K562 (cell line): ENCODE measurements around the gene ARHGEF6. TPM values are rescaled to one million over a fixed set of nuclear protein-coding genes. Genes with fewer than 3 reads are reported as not detected.

ENCODE experiments used
- ATAC-seq: fragments of 200-7000 bp; cut with Tn5 transposase; 3 replicates; pipeline ENCODE4 v1.9.1; 2020; ENCODE audit warnings: moderate library complexity
- BruUV-seq: library from RNA; stranded (reverse); fragments of 400-500 nt; replicated peaks from 2 replicates; lab custom pipeline; 2021; lab: Mats Ljungman, UMichigan
- CTCF ChIA-PET: fragments of 300-600 bp; formaldehyde crosslinking; extraction: SDS; loops from one replicate; lab custom pipeline; 2021; ENCODE audit warnings: low intra/inter-chr PET ratio; lab: Yijun Ruan, JAX
- POLR2A ChIA-PET: fragments of 300-600, 350-650 bp; sonication (Branson Sonifier 250); formaldehyde crosslinking; extraction: SDS; loops from one replicate; lab custom pipeline; 2021; ENCODE audit warnings: antibody characterized with exemption, inconsistent platforms; lab: Yijun Ruan, JAX
- DNase-seq, 4 experiments: peaks; one replicate each; pipeline versions ENCODE4 v3.0.0 to v3.0.0-alpha.2; 2011 to 2018; ENCODE audit warnings: low spot score in 3 of 4, mixed read lengths in 3 of 4; ENCODE audit errors: extremely low read depth in 1 of 4
- FAIRE-seq: peaks from 2 replicates; lab custom pipeline; 2011; peaks lifted over from hg19 to GRCh38; lab: Jason Lieb, UNC
- H2AFZ ChIP-seq: 2 replicates; pipeline ENCODE4 v1.6.0; 2011; ENCODE audit warnings: low read depth, low read length, control low read depth, inconsistent platforms
- H3K27ac ChIP-seq: fragments of 200-600 bp; 3 replicates; pipeline ENCODE4 v1.8.0; 2011; ENCODE audit warnings: low read depth, mild to moderate bottlenecking, control low read depth, inconsistent platforms, low read length, moderate library complexity, mixed read lengths; ENCODE audit errors: extremely low read depth
- H3K27me3 ChIP-seq, 2 experiments: fragments of 300-600 bp in 1 of 2; 2 replicates in 1 of 2; 3 replicates in 1 of 2; pipeline versions ENCODE4 v1.6.0 to v1.8.0; 2011; ENCODE audit warnings: inconsistent platforms in 2 of 2, low read length in 2 of 2, mild to moderate bottlenecking in 1 of 2, mixed read lengths in 1 of 2, moderate library complexity in 1 of 2; ENCODE audit not compliant: control insufficient read depth in 2 of 2, insufficient read depth in 2 of 2
- H3K36me3 ChIP-seq: fragments of 300-600 bp; 3 replicates; pipeline ENCODE4 v1.8.0; 2011; ENCODE audit warnings: mild to moderate bottlenecking, low read length, inconsistent platforms; ENCODE audit not compliant: control insufficient read depth, insufficient read depth
- H3K4me1 ChIP-seq, 2 experiments: fragments of 200-600 bp in 1 of 2; replicated peaks in 1 of 2; 2 replicates in 1 of 2; 3 replicates in 1 of 2; pipeline versions ENCODE4 v1.5.1 to v1.8.0; 2011; ENCODE audit warnings: inconsistent platforms in 2 of 2, low read length in 2 of 2, mild to moderate bottlenecking in 1 of 2, mixed read lengths in 1 of 2, moderate library complexity in 1 of 2; ENCODE audit not compliant: control insufficient read depth in 2 of 2, insufficient read depth in 2 of 2
- H3K4me2 ChIP-seq: 2 replicates; pipeline ENCODE4 v1.6.1; 2011; ENCODE audit warnings: low read length, control low read depth, inconsistent platforms, mixed read lengths; ENCODE audit not compliant: insufficient read depth
- H3K4me3 ChIP-seq: fragments of 200-600 bp; sonication (generic), shearing (Covaris generic); 2 replicates; pipeline ENCODE4 v1.5.1; 2016; ENCODE audit warnings: control low read depth, inconsistent platforms
- H3K79me2 ChIP-seq: fragments of 200-600 bp; 3 replicates; pipeline ENCODE4 v1.8.0; 2011; ENCODE audit warnings: low read length, inconsistent platforms; ENCODE audit not compliant: control insufficient read depth, insufficient read depth
- H3K9ac ChIP-seq, 2 experiments: 2 replicates each; pipeline versions ENCODE4 v1.6.0 to v1.6.1; 2011; ENCODE audit warnings: low read depth in 2 of 2, low read length in 2 of 2, control low read depth in 1 of 2, inconsistent platforms in 1 of 2, mild to moderate bottlenecking in 1 of 2, mixed read lengths in 1 of 2; ENCODE audit not compliant: insufficient read depth in 1 of 2
- H3K9me1 ChIP-seq: one replicate; pipeline ENCODE4 v1.6.0; 2011; ENCODE audit warnings: inconsistent platforms, mild to moderate bottlenecking, low read length, moderate library complexity; ENCODE audit not compliant: control insufficient read depth, insufficient read depth
- H3K9me3 ChIP-seq: replicated peaks from 2 replicates; pipeline ENCODE4 v1.5.1; 2011; ENCODE audit warnings: low read depth, low read length, inconsistent platforms; ENCODE audit not compliant: control insufficient read depth, insufficient read depth
- H4K20me1 ChIP-seq: replicated peaks from 2 replicates; pipeline ENCODE4 v1.6.1; 2011; ENCODE audit warnings: low read length, inconsistent platforms, mixed read lengths; ENCODE audit not compliant: control insufficient read depth, insufficient read depth
- BRD9 ChIP-seq: fragments of 450-650 bp; IDR thresholded peaks from 2 replicates; pipeline ENCODE4 v1.6.1; 2018; ENCODE audit warnings: low read depth; ENCODE audit not compliant: partially characterized antibody
- E2F5 ChIP-seq: sonication (generic); formaldehyde crosslinking; IDR thresholded peaks from 2 replicates; pipeline ENCODE4 v1.8.0; 2022; ENCODE audit warnings: mild to moderate bottlenecking, missing genetic modification reagents
- HMGN3 ChIP-seq: IDR thresholded peaks from 2 replicates; pipeline ENCODE4 v1.6.1; 2011; ENCODE audit warnings: borderline replicate concordance, low read depth, mild to moderate bottlenecking, mixed read lengths, low read length; ENCODE audit not compliant: insufficient read length; ENCODE audit errors: extremely low read depth
- PHB2 ChIP-seq: fragments of 450-650 bp; IDR thresholded peaks from 2 replicates; pipeline ENCODE4 v1.6.1; 2017; ENCODE audit warnings: low read depth
- RBM25 ChIP-seq: fragments of 200-400 bp; formaldehyde crosslinking; IDR thresholded peaks from 2 replicates; pipeline ENCODE4 v1.6.1; 2018; ENCODE audit warnings: low read length, low read depth, moderate library complexity; ENCODE audit not compliant: severe bottlenecking
- ZC3H4 ChIP-seq: sonication (generic); formaldehyde crosslinking; IDR thresholded peaks from 2 replicates; pipeline ENCODE4 v1.9.0; 2021; ENCODE audit warnings: missing genetic modification reagents, borderline replicate concordance
- ZFP30 ChIP-seq: fragments of 250-450 bp; sonication (Bioruptor Pico); IDR thresholded peaks from 2 replicates; pipeline ENCODE4 v1.8.0; 2022; ENCODE audit warnings: moderate library complexity, mild to moderate bottlenecking, inconsistent platforms, borderline replicate concordance
- WGBS: fragments of 100-300 bp; shearing (Covaris generic); methylation state at CpG from one replicate; pipeline ENCODE4 v1.1.6; 2016; ENCODE audit warnings: low coverage, mixed read lengths; ENCODE audit not compliant: insufficient coverage; ENCODE audit errors: missing lambda C conversion rate; 5-methylcytosine and 5-hydroxymethylcytosine counted together
- in situ Hi-C: fragments of 300-500 bp; cut with MboI; formaldehyde crosslinking; loops from 4 replicates; pipeline ENCODE4 v1.15.0; 2018; ENCODE audit warnings: inconsistent platforms, mixed read lengths
- intact Hi-C: fragments of 100-400 bp; cut with micrococcal nuclease; formaldehyde crosslinking; loops from 2 replicates; pipeline ENCODE4 v1.14.2; 2022
- polyA plus RNA-seq, 8 experiments: library from polyadenylated mRNA; depleted of rRNA in 4 of 8; stranded (reverse) in 5 of 8; unstranded in 3 of 8; fragments of >200 nt; fragmentation: Nextera tagmentation in 2 of 8; fragmentation: Illumina TruSeq in 1 of 8; extraction: Ambion mirVana in 2 of 8; extraction: Trizol in 1 of 8; gene quantifications; 2 replicates each; pipeline versions ENCODE4 v1.2.1 to v1.2.3, GENCODE V29; 2011 to 2014; ENCODE audit warnings: inconsistent platforms in 1 of 8, missing spikeins in 1 of 8
- total RNA-seq, 7 experiments: library from RNA; depleted of rRNA in 6 of 7; stranded (reverse); fragments of >200 nt in 6 of 7; fragmentation: Illumina TruSeq in 2 of 7; extraction: Trizol in 2 of 7; gene quantifications; 2 replicates each; pipeline versions ENCODE4 v1.2.1 to v1.2.3, GENCODE V29; 2011 to 2021; ENCODE audit warnings: low replicate concordance in 1 of 7
- TF ChIP-seq, protein P1 (sequence below): fragments of 250-450 bp; sonication (Bioruptor Pico); IDR thresholded peaks from 2 replicates; pipeline ENCODE4 v1.4.0; 2020; ENCODE audit warnings: borderline replicate concordance

Gene ARHGEF6
- total and polyA plus RNA-seq, 9 of the 15 experiments (the other 6 are each of a cell fraction or from before 2014, with no cell fraction given): 2.9 to 22.1 (median 13.3) TPM

DNA sequence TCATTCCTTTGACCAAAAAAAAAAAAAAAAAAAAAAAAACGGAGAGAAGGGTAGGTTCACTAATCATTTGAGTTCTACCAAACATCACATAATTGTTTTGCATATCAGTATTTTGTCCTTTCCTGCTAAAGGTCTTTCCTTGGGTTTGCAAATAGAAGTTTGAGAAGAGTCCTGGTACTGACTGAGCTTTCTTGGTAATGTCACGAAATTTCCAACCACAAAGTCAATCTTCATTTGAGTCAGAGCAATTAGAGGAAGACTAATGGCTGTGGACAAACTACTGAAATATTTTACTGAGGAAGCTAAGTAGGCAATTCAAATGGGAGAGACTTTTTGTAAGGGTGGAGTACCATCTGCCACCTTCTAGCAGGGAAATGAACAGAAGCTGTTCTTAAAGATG is 154.5 kb downstream of the ARHGEF6 start:
- Histone ChIP-seq H3K4me3 (no peak overlapping the region), H3K27ac (no peak overlapping the region), H3K9me1 (no peaks in the 10 kb centered on the region), H3K36me3 (no peaks in the 10 kb centered on the region), H3K9ac (no peak overlapping the region), H3K27me3 (peaks cover 0 to 5% of the 10 kb centered on the region in 2 experiments; a peak in 2 of 5 replicates), H4K20me1 (no peaks in the 10 kb centered on the region), H2AFZ (no peak overlapping the region), H3K4me2 (no peak overlapping the region), H3K4me1 (no peaks in the 10 kb centered on the region), H3K9me3 (no peaks in the 10 kb centered on the region), H3K79me2 (no peaks in the 10 kb centered on the region)
- ATAC-seq: no peak
- ChIA-PET CTCF (no interaction called here), POLR2A (no interaction called here)
- WGBS: 0% methylated on average over 1 of the region's 2 CpGs
- TF ChIP-seq, protein P1, sequence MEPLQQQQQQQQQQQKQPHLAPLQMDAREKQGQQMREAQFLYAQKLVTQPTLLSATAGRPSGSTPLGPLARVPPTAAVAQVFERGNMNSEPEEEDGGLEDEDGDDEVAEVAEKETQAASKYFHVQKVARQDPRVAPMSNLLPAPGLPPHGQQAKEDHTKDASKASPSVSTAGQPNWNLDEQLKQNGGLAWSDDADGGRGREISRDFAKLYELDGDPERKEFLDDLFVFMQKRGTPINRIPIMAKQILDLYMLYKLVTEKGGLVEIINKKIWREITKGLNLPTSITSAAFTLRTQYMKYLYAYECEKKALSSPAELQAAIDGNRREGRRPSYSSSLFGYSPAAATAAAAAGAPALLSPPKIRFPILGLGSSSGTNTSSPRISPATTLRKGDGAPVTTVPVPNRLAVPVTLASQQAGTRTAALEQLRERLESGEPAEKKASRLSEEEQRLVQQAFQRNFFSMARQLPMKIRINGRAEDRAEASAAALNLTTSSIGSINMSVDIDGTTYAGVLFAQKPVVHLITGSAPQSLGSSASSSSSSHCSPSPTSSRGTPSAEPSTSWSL (CRISPR knock-in tag): no peak
- TF ChIP-seq ZC3H4 (CRISPR knock-in tag) (no peak), ZFP30 (CRISPR knock-in tag) (no peak), HMGN3 (no peak), PHB2 (no peak), BRD9 (no peak), RBM25 (no peak), E2F5 (CRISPR knock-in tag) (no peak)
- intact Hi-C loops: no loop called here
- no peak for FAIRE-seq
- in situ Hi-C loops: no loop called here
- no peak for DNase-seq
- no TSS peak for BruUV-seq
